ENCODE results near the gene USH2A. TPM values are rescaled to one million over a fixed set of nuclear protein-coding genes. Genes with fewer than 3 reads are reported as not detected.

The USH2A gene
- total RNA-seq, 2 donors from 2014 or later, result 0.74 TPM; not detected in 1

DNA sequence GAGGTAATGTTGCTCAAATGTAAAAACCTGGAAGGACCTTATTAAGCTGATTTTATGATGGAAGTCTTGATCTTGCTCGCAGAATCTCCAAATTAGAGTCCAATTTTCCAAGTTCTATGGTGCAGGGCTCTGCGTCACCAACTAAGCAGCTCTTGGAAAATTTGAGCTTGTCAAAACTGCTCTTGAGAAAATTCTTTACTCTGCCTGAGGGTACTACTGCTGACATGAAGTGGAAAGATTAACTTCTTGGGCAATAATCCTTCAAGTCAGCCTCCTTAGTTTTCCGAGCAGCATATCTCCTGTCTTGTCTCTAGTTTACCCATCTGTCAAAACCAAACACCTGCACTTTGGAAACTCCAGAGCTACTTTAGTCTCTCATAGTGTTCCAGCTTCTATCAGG is 562.4 kb downstream of the USH2A start:
- H3K27ac ChIP-seq, result no peak overlapping the region
- H3K27me3 ChIP-seq (replicated peaks; ENCODE audit: insufficient read depth), result no peaks in the 10 kb centered on the region
- no peaks in the 10 kb centered on the region for H3K4me1 ChIP-seq (replicated peaks)
- no peak for DNase-seq (ENCODE audit: low spot score)
- TF ChIP-seq, protein P1, sequence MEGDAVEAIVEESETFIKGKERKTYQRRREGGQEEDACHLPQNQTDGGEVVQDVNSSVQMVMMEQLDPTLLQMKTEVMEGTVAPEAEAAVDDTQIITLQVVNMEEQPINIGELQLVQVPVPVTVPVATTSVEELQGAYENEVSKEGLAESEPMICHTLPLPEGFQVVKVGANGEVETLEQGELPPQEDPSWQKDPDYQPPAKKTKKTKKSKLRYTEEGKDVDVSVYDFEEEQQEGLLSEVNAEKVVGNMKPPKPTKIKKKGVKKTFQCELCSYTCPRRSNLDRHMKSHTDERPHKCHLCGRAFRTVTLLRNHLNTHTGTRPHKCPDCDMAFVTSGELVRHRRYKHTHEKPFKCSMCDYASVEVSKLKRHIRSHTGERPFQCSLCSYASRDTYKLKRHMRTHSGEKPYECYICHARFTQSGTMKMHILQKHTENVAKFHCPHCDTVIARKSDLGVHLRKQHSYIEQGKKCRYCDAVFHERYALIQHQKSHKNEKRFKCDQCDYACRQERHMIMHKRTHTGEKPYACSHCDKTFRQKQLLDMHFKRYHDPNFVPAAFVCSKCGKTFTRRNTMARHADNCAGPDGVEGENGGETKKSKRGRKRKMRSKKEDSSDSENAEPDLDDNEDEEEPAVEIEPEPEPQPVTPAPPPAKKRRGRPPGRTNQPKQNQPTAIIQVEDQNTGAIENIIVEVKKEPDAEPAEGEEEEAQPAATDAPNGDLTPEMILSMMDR (IDR thresholded peaks at IDR 0.05), result no peak
- no peak for TF ChIP-seq POLR2A (IDR thresholded peaks at IDR 0.05)
- no peak for TF ChIP-seq POLR2AphosphoS5 (IDR thresholded peaks at IDR 0.05)
- whole genome bisulfite sequencing, result 77% methylated on average over 3 of the region's 3 CpGs
- H3K4me3 ChIP-seq, result no peak overlapping the region
- H3K9me3 ChIP-seq, result no peaks in the 10 kb centered on the region
- intact Hi-C loops (cut with DNase I), result no loop called here
- no peaks in the 10 kb centered on the region for H3K36me3 ChIP-seq

DNA sequence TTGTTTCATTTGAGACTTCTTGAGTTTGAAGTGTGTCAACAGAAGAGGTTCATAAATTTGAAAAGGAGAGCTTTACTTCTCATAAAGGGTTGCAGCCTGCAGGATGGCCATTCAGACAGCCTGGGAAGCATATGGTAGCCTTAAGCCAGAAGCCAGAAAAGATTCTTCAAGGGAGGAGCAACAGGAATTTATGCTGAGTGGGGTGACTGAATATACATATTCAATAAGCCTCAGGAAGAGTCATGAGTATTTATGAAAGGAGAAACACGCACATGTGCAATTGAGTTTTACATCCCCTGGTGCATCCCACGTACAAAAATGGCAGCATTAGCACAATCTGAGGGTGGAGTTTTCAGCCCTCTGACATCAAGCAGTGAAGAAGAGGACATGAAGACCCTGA is 565.9 kb downstream of the USH2A start:
- H3K27ac ChIP-seq, result no peak overlapping the region
- DNase-seq (ENCODE audit: low spot score), result no peak
- TF ChIP-seq POLR2A (IDR thresholded peaks at IDR 0.05), result no peak
- TF ChIP-seq, protein P1 (IDR thresholded peaks at IDR 0.05), result no peak
- TF ChIP-seq POLR2AphosphoS5 (IDR thresholded peaks at IDR 0.05), result no peak
- H3K9me3 ChIP-seq, result no peaks in the 10 kb centered on the region
- H3K4me3 ChIP-seq, result no peak overlapping the region
- no peaks in the 10 kb centered on the region for H3K27me3 ChIP-seq (replicated peaks; ENCODE audit: insufficient read depth)
- H3K4me1 ChIP-seq (replicated peaks), result no peaks in the 10 kb centered on the region
- 85% methylated on average over 2 of the region's 2 CpGs for WGBS
- no peaks in the 10 kb centered on the region for H3K36me3 ChIP-seq
- intact Hi-C loops (cut with DNase I), result no loop called here

DNA sequence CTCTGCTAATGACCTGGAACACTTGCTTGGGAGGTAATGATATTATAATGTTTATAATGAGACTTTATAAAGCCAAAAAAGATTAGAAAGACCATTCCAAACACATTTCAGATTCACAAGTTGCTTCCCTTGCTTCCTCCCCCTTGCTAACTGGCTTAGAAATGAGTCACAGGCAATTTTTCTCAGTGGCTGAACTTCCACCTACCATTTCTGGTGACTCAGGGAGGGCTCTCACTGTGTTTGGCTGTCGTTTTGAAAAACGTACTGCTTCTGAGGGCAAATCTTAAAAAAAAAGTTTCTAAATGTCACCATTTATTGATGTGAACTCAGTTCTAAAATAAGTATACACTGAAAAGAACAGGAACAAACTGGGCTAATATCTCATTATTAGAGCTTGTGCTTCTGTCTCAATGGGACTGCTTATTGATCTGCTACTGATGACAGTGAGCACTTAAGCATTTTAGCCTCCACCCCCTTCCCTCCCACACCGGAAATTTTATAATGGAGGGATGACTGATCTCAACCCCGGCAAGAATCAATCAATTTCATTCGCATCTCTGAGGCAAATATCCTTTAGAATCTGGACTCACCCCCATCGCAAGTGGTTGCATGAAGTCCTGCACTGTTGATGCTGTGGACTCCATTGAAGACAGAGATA is 577.9 kb downstream of the USH2A start:
- Histone ChIP-seq H3K9me3 (no peaks in the 10 kb centered on the region), H3K27me3 (replicated peaks; ENCODE audit: insufficient read depth) (no peaks in the 10 kb centered on the region), H3K36me3 (no peaks in the 10 kb centered on the region), H3K4me1 (replicated peaks) (no peaks in the 10 kb centered on the region), H3K27ac (no peak overlapping the region), H3K4me3 (no peak overlapping the region)
- TF ChIP-seq POLR2A (IDR thresholded peaks at IDR 0.05) (no peak), POLR2AphosphoS5 (IDR thresholded peaks at IDR 0.05) (no peak)
- TF ChIP-seq, protein P1 (IDR thresholded peaks at IDR 0.05), result no peak
- intact Hi-C loops (cut with DNase I), result no loop called here
- DNase-seq (ENCODE audit: low spot score), result no peak
- 79% methylated on average over 6 of the region's 6 CpGs for WGBS

DNA sequence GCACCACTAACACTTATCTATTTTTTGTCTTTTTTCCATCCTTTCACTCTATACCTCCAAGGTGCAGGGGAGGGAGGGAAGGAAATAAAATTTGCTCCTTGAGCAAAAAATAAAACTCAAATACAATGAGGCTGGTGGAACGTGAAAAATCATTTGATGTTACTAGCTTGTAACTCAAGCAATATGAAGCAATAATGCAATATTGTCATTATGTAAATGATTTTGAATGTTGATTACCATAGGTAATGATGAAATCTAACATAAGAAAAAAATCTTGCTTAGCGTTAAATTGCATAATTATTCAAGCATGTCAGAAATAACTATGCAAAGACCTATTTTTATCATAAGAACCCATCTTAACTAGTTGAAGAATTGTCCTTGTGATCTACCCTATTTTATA is 578.5 kb downstream of the USH2A start:
- DNase-seq (ENCODE audit: low spot score), result no peak
- Histone ChIP-seq H3K36me3 (no peaks in the 10 kb centered on the region), H3K4me3 (no peak overlapping the region), H3K4me1 (replicated peaks) (no peaks in the 10 kb centered on the region), H3K9me3 (no peaks in the 10 kb centered on the region), H3K27me3 (replicated peaks; ENCODE audit: insufficient read depth) (no peaks in the 10 kb centered on the region), H3K27ac (no peak overlapping the region)
- intact Hi-C loops (cut with DNase I), result no loop called here
- TF ChIP-seq POLR2A (IDR thresholded peaks at IDR 0.05) (no peak), POLR2AphosphoS5 (IDR thresholded peaks at IDR 0.05) (no peak)
- TF ChIP-seq, protein P1 (IDR thresholded peaks at IDR 0.05), result no peak
- 75% methylated on average over 2 of the region's 2 CpGs for WGBS

DNA sequence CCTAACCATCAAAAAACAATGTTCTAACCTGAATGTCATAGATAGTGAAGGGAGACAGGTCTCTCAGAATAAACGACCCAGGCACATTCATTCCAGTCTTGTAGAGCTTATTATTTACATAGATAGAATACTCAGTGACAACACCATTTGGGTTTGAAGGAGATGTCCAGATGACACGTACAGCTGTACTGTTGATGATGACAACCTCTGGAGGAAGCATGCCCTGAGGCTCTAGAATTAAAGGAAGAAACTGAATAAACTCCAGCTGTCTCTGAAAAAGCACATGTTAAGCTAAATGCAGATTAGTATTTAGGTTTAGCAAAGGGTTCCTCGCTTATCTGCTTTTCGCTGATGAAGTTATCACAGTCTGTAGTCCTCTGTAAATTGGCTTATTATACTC is 579.0 kb downstream of the USH2A start:
- H3K27ac ChIP-seq, result no peak overlapping the region
- no peak for DNase-seq (ENCODE audit: low spot score)
- H3K9me3 ChIP-seq, result no peaks in the 10 kb centered on the region
- 77% methylated on average over 4 of the region's 4 CpGs for WGBS
- TF ChIP-seq POLR2A (IDR thresholded peaks at IDR 0.05) (no peak), POLR2AphosphoS5 (IDR thresholded peaks at IDR 0.05) (no peak)
- TF ChIP-seq, protein P1 (IDR thresholded peaks at IDR 0.05), result no peak
- no peaks in the 10 kb centered on the region for H3K27me3 ChIP-seq (replicated peaks; ENCODE audit: insufficient read depth)
- intact Hi-C loops (cut with DNase I), result no loop called here
- H3K36me3 ChIP-seq, result no peaks in the 10 kb centered on the region
- H3K4me3 ChIP-seq, result no peak overlapping the region
- H3K4me1 ChIP-seq (replicated peaks), result no peaks in the 10 kb centered on the region

Data from prostate gland (tissue), 2 donors.